HG03354 (cell line): ENCODE measurements around the gene SYP.
"Not testable (repeated sequence)": the region's sequence is repeated elsewhere in the genome, so short reads cannot be mapped to it uniquely, and the experiment has no call there.

Experiments used
- ATAC-seq: cut with Tn5 transposase; IDR thresholded peaks from one replicate; pipeline ENCODE4 v1.9.1; 2021; ENCODE audit warnings: mild to moderate bottlenecking; ENCODE audit not compliant: unreplicated experiment, poor library complexity, severe bottlenecking

Gene SYP

DNA sequence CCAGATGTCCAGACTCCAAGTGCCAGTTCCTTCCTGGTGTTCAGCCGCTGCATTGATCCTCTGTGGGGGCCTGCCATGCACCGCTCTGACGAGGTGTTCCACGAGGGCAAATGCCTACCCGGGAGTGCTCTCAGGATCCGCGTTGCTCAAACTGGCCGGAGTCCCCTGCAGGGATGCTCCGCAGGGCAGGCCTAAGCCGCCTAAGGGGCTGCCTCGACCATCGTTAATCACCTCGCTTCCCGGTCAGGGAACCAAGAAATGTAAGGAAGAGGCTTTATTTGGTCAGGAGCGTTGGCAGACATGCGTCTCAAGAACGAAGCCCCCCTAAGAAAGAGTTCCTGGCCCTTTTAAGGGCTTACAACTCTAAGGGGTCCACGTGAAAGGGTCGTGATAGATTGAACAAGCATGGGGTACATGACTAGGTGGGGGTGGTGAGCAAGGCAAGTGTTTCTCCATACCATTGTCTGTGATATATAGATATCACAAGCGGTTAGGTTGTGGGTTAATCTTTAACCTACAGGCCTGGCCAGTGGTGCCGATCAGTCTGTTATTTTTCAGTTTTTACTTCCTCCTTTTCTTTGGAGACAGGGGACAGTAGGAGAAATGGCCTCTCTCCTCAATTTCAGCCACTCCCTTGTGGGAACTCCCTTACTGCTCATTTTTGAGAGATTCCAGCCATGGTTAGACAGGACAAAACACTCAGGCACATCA lies 51.4 kb downstream of the SYP start:
- ATAC-seq: not testable (repeated sequence)

DNA sequence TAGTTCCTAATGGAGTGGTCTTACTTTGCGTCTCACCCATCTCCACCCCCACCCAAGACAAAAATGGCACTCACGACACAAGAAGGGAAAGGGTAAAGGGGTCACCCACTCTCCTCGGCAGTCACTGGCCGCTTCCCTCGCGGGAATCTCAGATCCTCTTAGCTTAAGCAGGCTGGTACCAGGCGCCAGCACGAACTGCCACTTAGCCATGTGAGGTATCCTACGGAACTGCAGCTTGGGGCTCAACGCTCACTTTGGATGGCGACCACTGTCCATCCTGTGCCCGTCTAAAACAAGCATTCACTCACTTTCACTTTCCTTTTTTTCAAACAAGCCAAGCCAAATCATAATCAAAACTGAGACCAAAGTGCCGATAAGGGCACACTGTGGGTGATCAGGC lies 52.1 kb downstream of the SYP start:
- no peak for ATAC-seq

DNA sequence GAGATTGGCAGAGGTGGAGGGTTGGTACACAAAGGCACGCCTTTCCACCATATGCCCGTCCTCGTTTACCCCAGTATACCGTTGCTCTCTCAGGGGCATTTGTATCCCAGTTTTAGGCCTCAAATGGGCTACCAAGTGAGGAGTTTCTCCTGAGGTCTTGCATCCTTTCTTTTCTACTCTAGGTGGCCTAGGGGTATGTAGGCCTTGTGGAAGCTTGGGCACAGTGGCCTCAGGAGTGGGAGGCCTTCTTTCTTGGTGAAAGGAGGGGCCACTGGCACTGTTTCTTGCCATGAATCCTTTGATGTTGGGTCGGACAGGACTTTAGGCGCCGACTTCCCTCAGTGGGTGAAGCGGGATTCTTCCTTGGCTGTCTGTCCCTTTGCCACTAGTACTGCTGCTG lies 52.7 kb downstream of the SYP start:
- no peak for ATAC-seq

DNA sequence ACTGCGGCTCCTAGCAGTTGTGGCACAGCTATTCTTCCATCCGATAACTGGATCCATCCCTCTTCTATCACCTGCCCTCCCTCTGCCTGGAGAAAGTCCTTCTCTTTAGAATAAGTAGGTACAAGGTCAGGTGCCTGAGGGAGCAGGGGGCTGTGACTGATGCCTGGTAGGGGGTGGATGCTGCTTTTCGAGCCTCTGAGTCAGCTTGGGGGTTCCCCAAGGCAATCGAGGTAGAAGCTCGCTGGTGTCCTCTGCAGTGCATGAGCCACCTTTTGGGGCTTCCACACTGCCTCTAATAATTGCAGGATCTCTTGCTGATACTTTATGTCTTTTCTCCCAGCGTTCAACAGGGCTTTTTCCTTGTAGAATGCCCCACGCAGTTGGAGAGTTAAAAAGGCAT lies 56.8 kb downstream of the SYP start:
- ATAC-seq: not testable (repeated sequence)

DNA sequence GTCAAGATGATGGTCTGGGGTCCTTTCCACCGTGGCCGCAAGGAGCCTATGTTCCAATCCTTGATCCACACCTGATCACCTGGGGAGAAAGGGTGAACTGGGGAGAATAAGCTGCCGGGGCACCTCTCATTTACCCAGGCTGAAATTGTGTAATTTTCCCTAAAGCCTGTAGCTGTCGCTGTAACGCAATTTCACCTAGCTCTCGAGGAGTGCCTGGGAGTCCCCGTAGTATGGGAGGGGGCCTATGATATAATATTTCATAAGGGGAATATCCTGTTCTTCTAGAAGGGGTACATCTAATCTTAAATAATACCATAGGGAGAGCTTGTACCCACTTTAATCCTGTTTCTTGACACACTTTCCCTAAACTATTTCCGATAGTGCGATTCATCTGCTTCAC lies 57.7 kb downstream of the SYP start:
- ATAC-seq: not testable (repeated sequence)

DNA sequence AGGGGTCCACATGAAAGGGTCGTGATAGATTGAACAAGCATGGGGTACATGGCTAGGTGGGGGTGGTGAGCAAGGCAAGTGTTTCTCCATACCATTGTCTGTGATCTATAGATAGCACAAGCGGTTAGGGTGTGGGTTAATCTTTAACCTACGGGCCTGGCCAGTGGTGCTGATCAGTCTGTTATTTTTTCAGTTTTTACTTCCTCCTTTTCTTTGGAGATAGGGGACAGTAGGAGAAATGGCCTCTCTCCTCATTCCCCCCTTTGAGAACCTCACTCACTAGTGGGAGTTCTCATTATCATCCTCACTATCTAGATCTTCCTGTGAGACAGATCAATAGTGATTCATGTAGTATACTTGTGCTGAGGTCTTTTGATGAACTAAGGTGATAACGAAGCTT lies 60.3 kb downstream of the SYP start:
- ATAC-seq: no peak
